HG03442 (cell line): Measurements from ENCODE around the gene NR1H2.

Experiments
- ATAC-seq: cut with Tn5 transposase; IDR thresholded peaks from one replicate; pipeline ENCODE4 v1.9.1; 2021; ENCODE audit warnings: mild to moderate bottlenecking, moderate library complexity; ENCODE audit not compliant: unreplicated experiment

Gene NR1H2

GRCh38 chr19:50399368-50399745 lies 23.1 kb downstream of the NR1H2 start:
- no peak for ATAC-seq

- ATAC-seq: no peak
Measured at GRCh38 chr19:50401605-50402450, 25.6 kb downstream of the NR1H2 start.

GRCh38 chr19:50402544-50403301 lies 26.5 kb downstream of the NR1H2 start:
- no peak for ATAC-seq

GRCh38 chr19:50406156-50406820 lies 30.0 kb downstream of the NR1H2 start:
- no peak for ATAC-seq

GRCh38 chr19:50406829-50407228 lies 30.6 kb downstream of the NR1H2 start:
- no peak for ATAC-seq

DNA sequence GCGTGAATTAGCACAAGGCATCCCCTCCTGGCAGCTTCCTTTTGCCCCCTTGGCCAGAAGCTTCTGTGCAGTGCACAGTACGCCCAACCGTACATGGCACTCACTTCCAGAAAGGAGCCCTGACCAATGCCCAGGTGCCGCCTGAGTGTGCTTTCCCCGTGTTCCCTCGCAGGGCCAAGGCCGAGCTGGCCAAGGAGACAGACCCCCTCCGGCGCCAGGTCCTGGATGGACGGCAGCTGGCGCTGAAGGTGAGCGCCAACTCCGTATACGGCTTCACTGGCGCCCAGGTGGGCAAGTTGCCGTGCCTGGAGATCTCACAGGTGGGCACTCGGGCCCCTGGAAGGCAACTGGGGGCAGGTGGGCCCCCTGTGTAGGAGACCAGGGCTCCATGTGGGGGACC lies 33.1 kb downstream of the NR1H2 start:
- ATAC-seq: no peak

GRCh38 chr19:50410109-50410508 lies 33.9 kb downstream of the NR1H2 start:
- no peak for ATAC-seq

DNA sequence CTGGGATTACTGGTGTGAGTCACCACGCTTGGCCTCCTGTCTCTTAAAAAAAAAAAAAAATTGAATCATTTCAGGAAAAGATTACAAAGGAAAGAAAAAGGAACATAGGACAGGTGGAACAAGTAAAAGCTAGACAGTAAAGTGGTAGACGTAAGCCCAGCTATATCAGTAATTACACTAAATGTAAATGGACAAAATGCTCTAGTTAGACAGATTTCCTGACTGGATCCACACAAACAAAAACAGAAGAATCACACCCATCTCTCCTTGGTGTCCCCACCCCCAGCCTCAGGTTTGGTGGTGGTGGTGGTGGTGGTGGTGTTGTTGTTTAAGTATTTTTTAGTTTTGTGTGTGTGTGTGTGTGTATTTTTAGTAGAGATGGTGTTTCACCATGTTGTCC lies 36.2 kb downstream of the NR1H2 start:
- no peak for ATAC-seq

GRCh38 chr19:50413096-50413495 lies 36.8 kb downstream of the NR1H2 start:
- ATAC-seq: no peak

DNA sequence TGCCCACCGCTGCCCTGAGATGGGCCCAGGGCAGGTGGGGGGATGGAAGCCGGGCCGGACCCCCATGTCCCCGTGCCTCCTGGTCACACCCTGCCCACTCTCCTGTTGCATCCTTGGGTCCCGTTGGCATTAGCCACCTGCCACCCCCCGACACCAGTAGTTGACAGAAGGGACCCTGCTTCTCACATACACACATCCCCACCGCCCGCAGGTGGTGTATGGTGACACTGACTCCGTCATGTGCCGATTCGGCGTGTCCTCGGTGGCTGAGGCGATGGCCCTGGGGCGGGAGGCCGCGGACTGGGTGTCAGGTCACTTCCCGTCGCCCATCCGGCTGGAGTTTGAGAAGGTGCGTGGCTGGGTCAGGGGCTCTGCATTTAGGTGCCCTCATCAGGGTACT lies 37.3 kb downstream of the NR1H2 start:
- no peak for ATAC-seq

GRCh38 chr19:50414864-50415660 lies 38.8 kb downstream of the NR1H2 start:
- peak; percentile 35 for ATAC-seq

DNA sequence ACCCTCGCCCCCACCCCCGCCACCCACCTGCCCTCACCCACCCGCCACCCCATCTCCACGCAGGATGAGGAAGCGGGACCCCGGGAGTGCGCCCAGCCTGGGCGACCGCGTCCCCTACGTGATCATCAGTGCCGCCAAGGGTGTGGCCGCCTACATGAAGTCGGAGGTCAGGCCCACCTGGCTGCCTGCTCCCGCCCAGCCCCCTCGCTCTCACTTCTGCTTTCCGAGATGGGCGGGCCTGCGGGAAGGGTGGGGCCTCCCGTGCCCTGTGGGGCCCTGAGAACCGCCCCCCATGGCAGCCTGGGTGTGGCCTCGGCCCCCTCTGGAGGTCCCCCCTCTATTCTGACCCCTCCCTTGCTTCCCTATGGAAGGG lies 39.4 kb downstream of the NR1H2 start:
- peak; percentile 40 for ATAC-seq

- no peak for ATAC-seq
Measured at GRCh38 chr19:50416034-50416977, 40.0 kb downstream of the NR1H2 start.

- ATAC-seq: no peak
Measured at GRCh38 chr19:50417111-50418081, 41.1 kb downstream of the NR1H2 start.

DNA sequence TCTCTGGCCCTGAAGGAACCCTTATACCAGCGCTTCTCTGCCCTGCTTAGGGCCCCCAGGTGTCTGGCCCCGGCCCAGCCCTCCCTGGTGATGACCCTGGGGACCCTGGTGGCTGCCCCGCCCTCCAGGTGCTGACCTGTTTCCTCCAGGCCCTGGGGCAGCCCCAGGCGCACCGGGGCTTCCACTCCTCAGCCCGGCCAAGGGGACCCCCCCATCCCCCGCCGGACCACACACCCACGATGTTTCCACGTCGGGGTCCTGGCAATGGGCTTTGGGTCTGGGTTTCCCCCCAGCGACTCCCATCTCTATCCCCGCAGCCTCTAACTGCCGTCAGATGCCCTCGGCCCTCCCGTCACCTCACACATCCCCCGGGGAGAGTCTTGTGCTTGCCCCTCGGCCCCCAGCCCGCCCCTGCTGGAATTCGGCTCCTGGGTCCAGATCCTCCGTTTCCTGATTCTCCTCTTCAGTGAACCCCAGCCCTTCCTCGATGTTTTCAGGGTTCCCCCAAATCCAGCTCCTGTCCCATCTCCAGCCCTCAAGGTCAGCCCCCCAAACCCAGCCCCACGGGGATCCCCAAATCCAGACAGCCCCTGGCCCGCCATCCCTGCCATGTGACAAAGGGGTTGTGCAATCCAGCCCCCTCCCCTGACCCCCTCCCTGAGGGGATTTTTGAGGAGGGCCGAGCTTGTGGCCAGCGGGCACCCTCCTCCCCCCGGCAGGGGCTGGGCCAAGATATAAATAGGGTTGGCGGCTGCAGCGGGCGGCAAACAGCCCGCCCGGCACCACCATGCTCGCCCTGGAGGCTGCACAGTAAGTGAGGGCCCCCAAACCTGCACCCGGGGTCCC lies 42.1 kb downstream of the NR1H2 start, which contains the start of gene SPIB:
SPIB (plus strand) TSS at position 763 of the 846 bp plus-strand sequence; CDS start at position 788, 25 bp downstream.
- ATAC-seq: no peak

DNA sequence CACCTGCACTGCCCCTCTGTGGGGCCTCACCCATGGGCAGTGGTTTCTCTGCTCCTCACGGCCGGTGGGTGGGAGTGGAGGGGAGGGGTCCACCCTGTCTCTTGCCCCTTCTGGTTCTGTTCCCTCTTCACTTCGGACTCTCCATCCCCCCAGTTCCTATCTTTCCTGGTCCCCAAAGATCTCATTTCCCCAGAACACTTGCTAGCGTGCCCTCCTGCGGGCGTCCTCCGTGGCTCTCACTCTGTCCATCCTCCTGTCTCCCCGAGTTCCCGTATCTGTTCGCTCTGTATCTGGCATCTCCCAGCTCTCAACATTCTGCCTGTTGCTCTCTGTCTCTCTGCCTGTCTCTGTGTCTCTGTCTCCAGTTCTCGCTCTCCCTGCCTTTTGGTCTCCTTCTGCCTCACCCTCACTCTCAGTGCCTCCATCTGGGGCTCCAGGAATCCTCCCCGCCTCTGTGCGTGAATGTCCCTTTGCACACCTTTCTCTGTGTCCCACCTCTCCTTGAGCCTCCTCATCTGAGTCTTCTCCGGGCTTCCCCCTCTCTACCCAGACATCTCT lies 42.8 kb downstream of the NR1H2 start:
- ATAC-seq: no peak

DNA sequence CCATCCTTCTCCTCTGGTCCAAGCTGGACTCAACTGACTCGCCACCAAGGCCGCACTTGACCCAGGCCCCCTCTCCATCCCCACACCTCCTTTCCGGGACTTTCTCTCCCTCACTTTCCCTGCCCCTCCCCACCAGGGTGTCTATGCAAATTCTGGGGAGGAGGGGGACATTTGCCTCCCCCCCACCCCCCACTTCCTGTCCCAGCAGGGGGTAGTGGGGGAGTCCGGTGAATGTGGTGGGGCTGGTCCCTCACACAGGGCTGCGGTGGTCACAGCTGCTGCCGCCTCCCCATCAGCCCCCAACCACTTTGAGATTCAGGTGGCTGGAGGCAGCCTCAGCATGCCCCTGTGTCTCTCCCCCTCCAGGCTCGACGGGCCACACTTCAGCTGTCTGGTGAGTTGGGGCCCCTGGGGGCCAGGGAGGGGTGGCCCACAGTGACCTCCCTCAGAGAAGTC lies 43.4 kb downstream of the NR1H2 start:
- no peak for ATAC-seq
